OCI-LY1 (cell line): ENCODE data around the gene ATP2B2.

Source experiments
- H2AFZ ChIP-seq: fragments of 200-600 bp; sonication (generic), shearing (Covaris generic); 2 replicates; pipeline ENCODE4 v1.6.0; 2014; ENCODE audit warnings: antibody characterized with exemption, mild to moderate bottlenecking, low read length
- H3F3A ChIP-seq: fragments of 200-600 bp; sonication (generic), shearing (Covaris generic); 2 replicates; pipeline ENCODE4 v1.6.0; 2014; ENCODE audit warnings: mild to moderate bottlenecking, antibody characterized with exemption, low read length, moderate library complexity; ENCODE audit not compliant: insufficient read depth
- H3K27ac ChIP-seq: fragments of 200-600 bp; sonication (generic); 2 replicates; pipeline ENCODE4 v1.5.1; 2014; ENCODE audit warnings: low read length, mixed run types, mild to moderate bottlenecking, low read depth; ENCODE audit not compliant: poor library complexity, severe bottlenecking
- H3K27me3 ChIP-seq: fragments of 200-600 bp; sonication (generic); 2 replicates; pipeline ENCODE4 v1.6.0; 2014; ENCODE audit warnings: antibody characterized with exemption, mild to moderate bottlenecking, low read length, moderate library complexity; ENCODE audit not compliant: insufficient read depth
- H3K36me3 ChIP-seq: fragments of 200-600 bp; sonication (generic); 2 replicates; pipeline ENCODE4 v1.6.1; 2014; ENCODE audit warnings: mild to moderate bottlenecking, antibody characterized with exemption, low read length, moderate library complexity, mixed read lengths; ENCODE audit not compliant: insufficient read depth
- H3K4me1 ChIP-seq: fragments of 200-600 bp; sonication (generic); 2 replicates; pipeline ENCODE4 v1.5.1; 2014; ENCODE audit warnings: mild to moderate bottlenecking, low read length, moderate library complexity; ENCODE audit not compliant: insufficient read depth, severe bottlenecking
- H3K4me2 ChIP-seq: fragments of 200-600 bp; sonication (generic), shearing (Covaris generic); 2 replicates; pipeline ENCODE4 v1.6.1; 2014; ENCODE audit warnings: low read length
- H3K4me3 ChIP-seq: fragments of 200-600 bp; sonication (generic); 2 replicates; pipeline ENCODE4 v1.5.1; 2014; ENCODE audit warnings: low read length, low read depth, mild to moderate bottlenecking, mixed read lengths; ENCODE audit not compliant: poor library complexity, severe bottlenecking
- H3K79me2 ChIP-seq: fragments of 200-600 bp; shearing (Covaris generic); 2 replicates; pipeline ENCODE4 v1.6.1; 2016; ENCODE audit warnings: mixed run types, low read length, mixed read lengths; ENCODE audit not compliant: insufficient read depth
- H3K9ac ChIP-seq: fragments of 200-600 bp; sonication (generic), shearing (Covaris generic); 2 replicates; pipeline ENCODE4 v1.6.1; 2014; ENCODE audit warnings: mild to moderate bottlenecking, low read length, mixed read lengths
- H3K9me2 ChIP-seq: fragments of 200-600 bp; sonication (generic), shearing (Covaris generic); 2 replicates; pipeline ENCODE4 v1.6.1; 2014; ENCODE audit warnings: low read depth, mild to moderate bottlenecking, low read length, mixed read lengths
- H3K9me3 ChIP-seq: fragments of 200-600 bp; shearing (Covaris generic); 2 replicates; pipeline ENCODE4 v1.6.1; 2014; ENCODE audit warnings: low read length, mixed read lengths
- H4K20me1 ChIP-seq: fragments of 200-600 bp; sonication (generic), shearing (Covaris generic); 2 replicates; pipeline ENCODE4 v1.6.0; 2016; ENCODE audit warnings: mild to moderate bottlenecking, low read length; ENCODE audit not compliant: insufficient read depth
- CTCF ChIP-seq: fragments of 200-600 bp; sonication (generic), shearing (Covaris generic); IDR thresholded peaks from 2 replicates; pipeline ENCODE4 v1.5.1; 2017; ENCODE audit warnings: mild to moderate bottlenecking, antibody characterized with exemption, low read length, moderate library complexity, mixed read lengths
- EZH2 ChIP-seq: fragments of 200-600 bp; sonication (generic), shearing (Covaris generic); IDR thresholded peaks from 2 replicates; pipeline ENCODE4 v1.8.0; 2017; ENCODE audit warnings: borderline replicate concordance, mixed run types, mild to moderate bottlenecking, antibody characterized with exemption, low read length, moderate library complexity, mixed read lengths

The ATP2B2 gene

GRCh38 chr3:10459954-10460754 is 45.2 kb downstream of the ATP2B2 start:
- Histone ChIP-seq H4K20me1 (no peaks in the 10 kb centered on the region), H3F3A (no peaks in the 10 kb centered on the region), H3K9ac (no peak overlapping the region), H3K4me1 (no peaks in the 10 kb centered on the region), H3K9me2 (no peaks in the 10 kb centered on the region), H3K36me3 (no peaks in the 10 kb centered on the region), H3K27ac (no peak overlapping the region), H3K4me2 (no peak overlapping the region), H3K27me3 (no peaks in the 10 kb centered on the region), H3K79me2 (no peaks in the 10 kb centered on the region), H2AFZ (no peak overlapping the region), H3K9me3 (no peaks in the 10 kb centered on the region), H3K4me3 (no peak overlapping the region)
- TF ChIP-seq EZH2 (no peak), CTCF (no peak)

- Histone ChIP-seq H2AFZ (no peak overlapping the region), H3K27me3 (no peaks in the 10 kb centered on the region), H3K9me2 (no peaks in the 10 kb centered on the region), H3K9me3 (no peaks in the 10 kb centered on the region), H3K79me2 (no peaks in the 10 kb centered on the region), H3K4me2 (no peak overlapping the region), H3K9ac (no peak overlapping the region), H3F3A (no peaks in the 10 kb centered on the region), H3K4me1 (no peaks in the 10 kb centered on the region), H3K36me3 (no peaks in the 10 kb centered on the region), H4K20me1 (no peaks in the 10 kb centered on the region), H3K27ac (no peak overlapping the region), H3K4me3 (no peak overlapping the region)
- TF ChIP-seq EZH2 = no peak
- no peak for TF ChIP-seq CTCF
Observed at GRCh38 chr3:10457560-10457959, 47.8 kb downstream of the ATP2B2 start.

GRCh38 chr3:10456981-10457380 is 48.4 kb downstream of the ATP2B2 start:
- no peaks in the 10 kb centered on the region for H3K9me2 ChIP-seq
- no peak overlapping the region for H3K9ac ChIP-seq
- no peaks in the 10 kb centered on the region for H3F3A ChIP-seq
- no peaks in the 10 kb centered on the region for H3K4me1 ChIP-seq
- H3K36me3 ChIP-seq = no peaks in the 10 kb centered on the region
- no peak overlapping the region for H3K4me2 ChIP-seq
- H3K4me3 ChIP-seq = no peak overlapping the region
- H3K27ac ChIP-seq = no peak overlapping the region
- no peaks in the 10 kb centered on the region for H3K27me3 ChIP-seq
- no peaks in the 10 kb centered on the region for H3K9me3 ChIP-seq
- H2AFZ ChIP-seq = no peak overlapping the region
- no peaks in the 10 kb centered on the region for H3K79me2 ChIP-seq
- TF ChIP-seq CTCF = no peak
- no peak for TF ChIP-seq EZH2
- H4K20me1 ChIP-seq = no peaks in the 10 kb centered on the region
